GM21737 (cell line): ENCODE results near the gene SPRR4.

Experiments used
- ATAC-seq: cut with Tn5 transposase; IDR thresholded peaks from one replicate; pipeline ENCODE4 v1.9.1; 2021; ENCODE audit warnings: mild to moderate bottlenecking, moderate library complexity; ENCODE audit not compliant: unreplicated experiment

The SPRR4 gene

GRCh38 chr1:152964536-152964935, 5.9 kb upstream of the SPRR4 start:
- ATAC-seq: no peak

- no peak for ATAC-seq
Measured at GRCh38 chr1:152965853-152966252, 4.6 kb upstream of the SPRR4 start.

GRCh38 chr1:152967201-152967600, 3.2 kb upstream of the SPRR4 start:
- no peak for ATAC-seq

GRCh38 chr1:152968248-152968647, 2.2 kb upstream of the SPRR4 start:
- ATAC-seq: peak; percentile 72

- ATAC-seq: no peak
Measured at GRCh38 chr1:152969036-152969435, 1.4 kb upstream of the SPRR4 start.

GRCh38 chr1:152972196-152972886, 1.9 kb downstream of the SPRR4 start:
- no peak for ATAC-seq

- ATAC-seq: no peak
Measured at GRCh38 chr1:152976688-152977087, 6.2 kb downstream of the SPRR4 start.

- no peak for ATAC-seq
Measured at GRCh38 chr1:152977614-152978013, 7.2 kb downstream of the SPRR4 start.

- no peak for ATAC-seq
Measured at GRCh38 chr1:152980676-152981075, 10.2 kb downstream of the SPRR4 start.

- no peak for ATAC-seq
Measured at GRCh38 chr1:152981146-152981871, 10.9 kb downstream of the SPRR4 start.

GRCh38 chr1:152982076-152982475, 11.6 kb downstream of the SPRR4 start:
- no peak for ATAC-seq

- no peak for ATAC-seq
Measured at GRCh38 chr1:152983234-152983633, 12.8 kb downstream of the SPRR4 start.

- ATAC-seq: no peak
Measured at GRCh38 chr1:152983743-152984142, 13.3 kb downstream of the SPRR4 start, which contains the start of gene SPRR1A. TSS of gene SPRR1A (plus strand) at chr1:152984081. CDS start at chr1:152985231, 1,150 bp downstream.

- ATAC-seq: no peak
Measured at GRCh38 chr1:152986578-152986977, 16.1 kb downstream of the SPRR4 start.

GRCh38 chr1:152993186-152993585, 22.7 kb downstream of the SPRR4 start:
- no peak for ATAC-seq

- ATAC-seq: no peak
Measured at GRCh38 chr1:152995842-152996241, 25.4 kb downstream of the SPRR4 start.

GRCh38 chr1:152996633-152997400, 26.4 kb downstream of the SPRR4 start:
- no peak for ATAC-seq

GRCh38 chr1:152997901-152998300, 27.5 kb downstream of the SPRR4 start:
- ATAC-seq: no peak

GRCh38 chr1:152998476-152998875, 28.0 kb downstream of the SPRR4 start:
- ATAC-seq: no peak

GRCh38 chr1:152999818-153000217, 29.4 kb downstream of the SPRR4 start:
- no peak for ATAC-seq

GRCh38 chr1:153000294-153000693, 29.8 kb downstream of the SPRR4 start:
- no peak for ATAC-seq

- no peak for ATAC-seq
Measured at GRCh38 chr1:153001382-153001781, 30.9 kb downstream of the SPRR4 start, which contains the start of gene SPRR3. TSS of gene SPRR3 (plus strand) at chr1:153001749. CDS start at chr1:153003021, 1,272 bp downstream.
